K562 (cell line): Measurements from ENCODE around the gene ECT2. TPM values are rescaled to one million over a fixed set of nuclear protein-coding genes. Genes with fewer than 3 reads are reported as not detected.

ENCODE experiments used
- ARID1B ChIP-seq: fragments of 450-650 bp; IDR thresholded peaks from 2 replicates; pipeline ENCODE4 v1.6.1; 2016; ENCODE audit warnings: antibody characterized with exemption, mild to moderate bottlenecking, inconsistent platforms
- CBX8 ChIP-seq: fragments of 200-600 bp; sonication (generic); IDR thresholded peaks from 2 replicates; pipeline ENCODE4 v1.6.1; 2012; ENCODE audit warnings: borderline replicate concordance, mixed run types, low read depth, mild to moderate bottlenecking, moderate library complexity, mixed read lengths, low read length, control low read depth, inconsistent platforms; ENCODE audit not compliant: poor library complexity, severe bottlenecking; ENCODE audit errors: extremely low read depth
- DACH1 ChIP-seq: fragments of 450-650 bp; IDR thresholded peaks from 2 replicates; pipeline ENCODE4 v1.6.1; 2018; ENCODE audit not compliant: partially characterized antibody
- ELF2 ChIP-seq: fragments of 250-450 bp; sonication (Bioruptor Pico); IDR thresholded peaks from 2 replicates; pipeline ENCODE4 v1.5.0; 2021; ENCODE audit warnings: mild to moderate bottlenecking
- HMGN3 ChIP-seq: IDR thresholded peaks from 2 replicates; pipeline ENCODE4 v1.6.1; 2011; ENCODE audit warnings: borderline replicate concordance, low read depth, mild to moderate bottlenecking, mixed read lengths, low read length; ENCODE audit not compliant: insufficient read length; ENCODE audit errors: extremely low read depth
- HSF4 ChIP-seq: fragments of 250-450 bp; sonication (Bioruptor Pico); IDR thresholded peaks from 2 replicates; pipeline ENCODE4 v2.1.2; 2022; ENCODE audit warnings: mild to moderate bottlenecking, moderate library complexity, borderline replicate concordance
- JUND ChIP-seq, 2 experiments: IDR thresholded peaks; 2 replicates in 1 of 2; 3 replicates in 1 of 2; pipeline ENCODE4 v1.6.1; 2011; ENCODE audit warnings: borderline replicate concordance in 2 of 2, low read depth in 2 of 2, low read length in 2 of 2, improper control_type of control experiment in 1 of 2, missing biosample characterization in 1 of 2, missing genetic modification characterization in 1 of 2, missing genetic modification reagents in 1 of 2
- KAT8 ChIP-seq: fragments of 450-650 bp; IDR thresholded peaks from 2 replicates; pipeline ENCODE4 v1.6.1; 2016; ENCODE audit warnings: low read depth, mild to moderate bottlenecking
- MAFG ChIP-seq: fragments of 450-650 bp; conservative IDR thresholded peaks from 2 replicates; pipeline ENCODE4 v1.6.1; 2016; ENCODE audit warnings: missing genetic modification characterization, missing compliant biosample characterization
- MAFK ChIP-seq: IDR thresholded peaks from 2 replicates; pipeline ENCODE4 v1.6.1; 2011; ENCODE audit warnings: low read length, improper control_type of control experiment
- MECOM ChIP-seq: fragments of 250-450 bp; sonication (Bioruptor Pico); IDR thresholded peaks from 2 replicates; pipeline ENCODE4 v1.8.0; 2022; ENCODE audit warnings: inconsistent platforms
- NFE2 ChIP-seq: IDR thresholded peaks from 2 replicates; pipeline ENCODE4 v1.6.1; 2014; ENCODE audit warnings: antibody characterized with exemption, low read depth
- POLR2A ChIP-seq: fragments of 450-650 bp; conservative IDR thresholded peaks from 2 replicates; pipeline ENCODE4 v1.6.1; 2016
- SMAD1 ChIP-seq: fragments of 150-350 bp; IDR thresholded peaks from 2 replicates; pipeline ENCODE4 v1.6.1; 2014; ENCODE audit warnings: low read length, low read depth; ENCODE audit not compliant: partially characterized antibody
- SRSF7 ChIP-seq: fragments of 200-400 bp; formaldehyde crosslinking; optimal IDR thresholded peaks from 2 replicates; pipeline ENCODE3; 2017; ENCODE audit warnings: mild to moderate bottlenecking, low read depth, low read length
- STAT5A ChIP-seq: IDR thresholded peaks from 2 replicates; pipeline ENCODE4 v1.6.1; 2012; ENCODE audit warnings: low read length, inconsistent platforms, borderline replicate concordance
- ZBTB1 ChIP-seq: sonication (generic); formaldehyde crosslinking; IDR thresholded peaks from 2 replicates; pipeline ENCODE4 v1.8.1; 2023; ENCODE audit warnings: missing genetic modification reagents, low read depth, mild to moderate bottlenecking, borderline replicate concordance
- ZNF232 ChIP-seq: sonication (generic); formaldehyde crosslinking; IDR thresholded peaks from 2 replicates; pipeline ENCODE4 v1.8.0; 2022; ENCODE audit warnings: mild to moderate bottlenecking, missing genetic modification reagents
- polyA plus RNA-seq, 8 experiments: library from polyadenylated mRNA; depleted of rRNA in 4 of 8; stranded (reverse) in 5 of 8; unstranded in 3 of 8; fragments of >200 nt; fragmentation: Nextera tagmentation in 2 of 8; fragmentation: Illumina TruSeq in 1 of 8; extraction: Ambion mirVana in 2 of 8; extraction: Trizol in 1 of 8; gene quantifications; 2 replicates each; pipeline versions ENCODE4 v1.2.1 to v1.2.3, GENCODE V29; 2011 to 2014; ENCODE audit warnings: inconsistent platforms in 1 of 8, missing spikeins in 1 of 8
- total RNA-seq, 7 experiments: library from RNA; depleted of rRNA in 6 of 7; stranded (reverse); fragments of >200 nt in 6 of 7; fragmentation: Illumina TruSeq in 2 of 7; extraction: Trizol in 2 of 7; gene quantifications; 2 replicates each; pipeline versions ENCODE4 v1.2.1 to v1.2.3, GENCODE V29; 2011 to 2021; ENCODE audit warnings: low replicate concordance in 1 of 7
- TF ChIP-seq, protein P1 (sequence below): sonication (generic); formaldehyde crosslinking; IDR thresholded peaks from 2 replicates; pipeline ENCODE4 v1.8.0; 2023; ENCODE audit warnings: mild to moderate bottlenecking, missing genetic modification reagents
- TF ChIP-seq, protein P2 (sequence below), 2 experiments: fragments of 450-650 bp in 1 of 2; sonication (generic) in 1 of 2; formaldehyde crosslinking in 1 of 2; IDR thresholded peaks in 1 of 2; conservative IDR thresholded peaks in 1 of 2; 2 replicates each; pipeline versions ENCODE4 v1.6.1 to v1.8.1; 2016 to 2023; ENCODE audit warnings: mild to moderate bottlenecking in 2 of 2, moderate library complexity in 2 of 2, inconsistent platforms in 1 of 2, missing genetic modification reagents in 1 of 2
- TF ChIP-seq, protein P3 (sequence below): sonication (generic); formaldehyde crosslinking; IDR thresholded peaks from 2 replicates; pipeline ENCODE4 v1.9.0; 2022; ENCODE audit warnings: mild to moderate bottlenecking, missing genetic modification reagents
- TF ChIP-seq, protein P4 (sequence below): fragments of 250-450 bp; sonication (Bioruptor Pico); IDR thresholded peaks from 2 replicates; pipeline ENCODE4 v1.4.0; 2020; ENCODE audit warnings: borderline replicate concordance

Gene ECT2
- total and polyA plus RNA-seq, 9 of the 15 experiments (the other 6 are each of a cell fraction or from before 2014, with no cell fraction given), result 19.0 to 53.0 (median 36.5) TPM

- TF ChIP-seq SMAD1 (no peak), NFE2 (peak; percentile 89), STAT5A (no peak), ZNF232 (no peak), HMGN3 (no peak), JUND (IDR thresholded peaks at IDR 0.05; ENCODE audit: borderline replicate concordance, low read depth, low read length) (peak; percentile 51; the same call in 1 of the 2 replicates), JUND (tag; IDR thresholded peaks at IDR 0.05; ENCODE audit: borderline replicate concordance, low read depth, low read length) (no peak; the same call in 2 of the 3 replicates), SRSF7 (no peak), DACH1 (no peak), KAT8 (no peak), MAFG (tag) (peak; percentile 67), ELF2 (CRISPR knock-in tag) (no peak), POLR2A (no peak), MECOM (CRISPR knock-in tag) (peak; percentile 62; the same call in 1 of the 2 replicates), HSF4 (CRISPR knock-in tag) (no peak), MAFK (peak; percentile 56; the same call in 1 of the 2 replicates), ZBTB1 (CRISPR knock-in tag) (no peak), ARID1B (peak; percentile 60), CBX8 (no peak)
- TF ChIP-seq, protein P1, sequence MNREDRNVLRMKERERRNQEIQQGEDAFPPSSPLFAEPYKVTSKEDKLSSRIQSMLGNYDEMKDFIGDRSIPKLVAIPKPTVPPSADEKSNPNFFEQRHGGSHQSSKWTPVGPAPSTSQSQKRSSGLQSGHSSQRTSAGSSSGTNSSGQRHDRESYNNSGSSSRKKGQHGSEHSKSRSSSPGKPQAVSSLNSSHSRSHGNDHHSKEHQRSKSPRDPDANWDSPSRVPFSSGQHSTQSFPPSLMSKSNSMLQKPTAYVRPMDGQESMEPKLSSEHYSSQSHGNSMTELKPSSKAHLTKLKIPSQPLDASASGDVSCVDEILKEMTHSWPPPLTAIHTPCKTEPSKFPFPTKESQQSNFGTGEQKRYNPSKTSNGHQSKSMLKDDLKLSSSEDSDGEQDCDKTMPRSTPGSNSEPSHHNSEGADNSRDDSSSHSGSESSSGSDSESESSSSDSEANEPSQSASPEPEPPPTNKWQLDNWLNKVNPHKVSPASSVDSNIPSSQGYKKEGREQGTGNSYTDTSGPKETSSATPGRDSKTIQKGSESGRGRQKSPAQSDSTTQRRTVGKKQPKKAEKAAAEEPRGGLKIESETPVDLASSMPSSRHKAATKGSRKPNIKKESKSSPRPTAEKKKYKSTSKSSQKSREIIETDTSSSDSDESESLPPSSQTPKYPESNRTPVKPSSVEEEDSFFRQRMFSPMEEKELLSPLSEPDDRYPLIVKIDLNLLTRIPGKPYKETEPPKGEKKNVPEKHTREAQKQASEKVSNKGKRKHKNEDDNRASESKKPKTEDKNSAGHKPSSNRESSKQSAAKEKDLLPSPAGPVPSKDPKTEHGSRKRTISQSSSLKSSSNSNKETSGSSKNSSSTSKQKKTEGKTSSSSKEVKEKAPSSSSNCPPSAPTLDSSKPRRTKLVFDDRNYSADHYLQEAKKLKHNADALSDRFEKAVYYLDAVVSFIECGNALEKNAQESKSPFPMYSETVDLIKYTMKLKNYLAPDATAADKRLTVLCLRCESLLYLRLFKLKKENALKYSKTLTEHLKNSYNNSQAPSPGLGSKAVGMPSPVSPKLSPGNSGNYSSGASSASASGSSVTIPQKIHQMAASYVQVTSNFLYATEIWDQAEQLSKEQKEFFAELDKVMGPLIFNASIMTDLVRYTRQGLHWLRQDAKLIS (CRISPR knock-in tag), result no peak
- TF ChIP-seq, protein P2, sequence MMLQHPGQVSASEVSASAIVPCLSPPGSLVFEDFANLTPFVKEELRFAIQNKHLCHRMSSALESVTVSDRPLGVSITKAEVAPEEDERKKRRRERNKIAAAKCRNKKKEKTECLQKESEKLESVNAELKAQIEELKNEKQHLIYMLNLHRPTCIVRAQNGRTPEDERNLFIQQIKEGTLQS (IDR thresholded peaks at IDR 0.05), result peak; percentile 66
- TF ChIP-seq, protein P2 (CRISPR knock-in tag; conservative IDR thresholded peaks at IDR 0.05), result no peak
- TF ChIP-seq, protein P3, sequence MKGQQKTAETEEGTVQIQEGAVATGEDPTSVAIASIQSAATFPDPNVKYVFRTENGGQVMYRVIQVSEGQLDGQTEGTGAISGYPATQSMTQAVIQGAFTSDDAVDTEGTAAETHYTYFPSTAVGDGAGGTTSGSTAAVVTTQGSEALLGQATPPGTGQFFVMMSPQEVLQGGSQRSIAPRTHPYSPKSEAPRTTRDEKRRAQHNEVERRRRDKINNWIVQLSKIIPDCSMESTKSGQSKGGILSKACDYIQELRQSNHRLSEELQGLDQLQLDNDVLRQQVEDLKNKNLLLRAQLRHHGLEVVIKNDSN, result no peak
- TF ChIP-seq, protein P4, sequence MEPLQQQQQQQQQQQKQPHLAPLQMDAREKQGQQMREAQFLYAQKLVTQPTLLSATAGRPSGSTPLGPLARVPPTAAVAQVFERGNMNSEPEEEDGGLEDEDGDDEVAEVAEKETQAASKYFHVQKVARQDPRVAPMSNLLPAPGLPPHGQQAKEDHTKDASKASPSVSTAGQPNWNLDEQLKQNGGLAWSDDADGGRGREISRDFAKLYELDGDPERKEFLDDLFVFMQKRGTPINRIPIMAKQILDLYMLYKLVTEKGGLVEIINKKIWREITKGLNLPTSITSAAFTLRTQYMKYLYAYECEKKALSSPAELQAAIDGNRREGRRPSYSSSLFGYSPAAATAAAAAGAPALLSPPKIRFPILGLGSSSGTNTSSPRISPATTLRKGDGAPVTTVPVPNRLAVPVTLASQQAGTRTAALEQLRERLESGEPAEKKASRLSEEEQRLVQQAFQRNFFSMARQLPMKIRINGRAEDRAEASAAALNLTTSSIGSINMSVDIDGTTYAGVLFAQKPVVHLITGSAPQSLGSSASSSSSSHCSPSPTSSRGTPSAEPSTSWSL (CRISPR knock-in tag), result no peak
Observed at GRCh38 chr3:172846706-172847105, 96.2 kb downstream of the ECT2 start (continued).
